CD4-positive, alpha-beta memory T cell (primary cell): ENCODE results near the gene SPAG4. TPM values are rescaled to one million over a fixed set of nuclear protein-coding genes. Genes with fewer than 3 reads are reported as not detected.

ENCODE experiments used
- CTCF ChIA-PET: fragments of 350-600 bp; sonication (Branson Sonifier 250); formaldehyde crosslinking; loops from one replicate; lab custom pipeline; 2021; ENCODE audit warnings: inconsistent platforms; ENCODE audit not compliant: partially characterized antibody; lab: Charles Lee
- POLR2A ChIA-PET: fragments of 350-600 bp; sonication (Branson Sonifier 250); formaldehyde crosslinking; loops from one replicate; lab custom pipeline; 2021; ENCODE audit not compliant: partially characterized antibody; lab: Charles Lee
- DNase-seq, 5 donors: peaks; one replicate each; pipeline versions ENCODE4 v3.0.0 to v3.0.0-alpha.2; 2020 to 2022; ENCODE audit warnings: mixed read lengths in 1 of 5
- H3K27ac ChIP-seq: one replicate; pipeline ENCODE4 v1.7.0; 2013; ENCODE audit warnings: low read depth, low read length
- H3K27me3 ChIP-seq: 2 replicates; pipeline ENCODE4 v1.7.0; 2013; ENCODE audit warnings: mild to moderate bottlenecking, low read length, moderate library complexity; ENCODE audit not compliant: insufficient read depth
- H3K36me3 ChIP-seq: 2 replicates; pipeline ENCODE4 v1.7.0; 2013; ENCODE audit warnings: mild to moderate bottlenecking, low read length, moderate library complexity; ENCODE audit not compliant: insufficient read depth
- H3K4me1 ChIP-seq: 2 replicates; pipeline ENCODE4 v1.7.0; 2013; ENCODE audit warnings: mild to moderate bottlenecking, low read length, moderate library complexity; ENCODE audit not compliant: insufficient read depth
- H3K4me3 ChIP-seq, 2 donors: one replicate each; pipeline ENCODE4 v1.7.0; 2013; ENCODE audit warnings: low read length in 2 of 2, mild to moderate bottlenecking in 1 of 2
- H3K9me3 ChIP-seq, 2 donors: one replicate each; pipeline ENCODE4 v1.7.0; 2013; ENCODE audit warnings: low read length in 2 of 2, control low read depth in 1 of 2; ENCODE audit not compliant: control insufficient read depth in 1 of 2
- H3K27ac Mint-ChIP-seq, 7 donors: one replicate each; pipeline ENCODE4 v1.8.0; 2020 to 2021; ENCODE audit warnings: mixed read lengths in 7 of 7, mild to moderate bottlenecking in 6 of 7, inconsistent platforms in 3 of 7, moderate library complexity in 3 of 7
- H3K27me3 Mint-ChIP-seq, 2 donors: one replicate each; pipeline ENCODE4 v1.8.0; 2020 to 2021; ENCODE audit warnings: mixed read lengths in 2 of 2
- H3K36me3 Mint-ChIP-seq, 2 donors: one replicate each; pipeline ENCODE4 v1.8.0; 2020 to 2021; ENCODE audit warnings: mixed read lengths in 2 of 2, inconsistent platforms in 1 of 2, mild to moderate bottlenecking in 1 of 2
- H3K4me1 Mint-ChIP-seq, 4 donors: one replicate each; pipeline ENCODE4 v1.8.0; 2020 to 2021; ENCODE audit warnings: mixed read lengths in 4 of 4, mild to moderate bottlenecking in 1 of 4
- H3K4me3 Mint-ChIP-seq, 8 donors: one replicate each; pipeline ENCODE4 v1.8.0; 2020 to 2021; ENCODE audit warnings: mixed read lengths in 8 of 8, mild to moderate bottlenecking in 7 of 8, moderate library complexity in 6 of 8, inconsistent platforms in 3 of 8
- H3K9me3 Mint-ChIP-seq, 8 donors: one replicate each; pipeline ENCODE4 v1.8.0; 2020 to 2021; ENCODE audit warnings: mixed read lengths in 8 of 8, mild to moderate bottlenecking in 5 of 8, inconsistent platforms in 3 of 8, moderate library complexity in 1 of 8
- intact Hi-C: fragments of 100-400 bp; cut with micrococcal nuclease; formaldehyde crosslinking; loops from one replicate; pipeline ENCODE4 v1.15.1; 2023
- polyA plus RNA-seq, 2 donors: library from polyadenylated mRNA; unstranded; fragments of 300-500 nt; fragmentation: Illumina TruSeq; gene quantifications; one replicate each; pipeline ENCODE4 v1.2.3, GENCODE V29; 2021
- total RNA-seq, 2 experiments: library from RNA; stranded (reverse); gene quantifications; one replicate each; pipeline ENCODE4 v1.2.3, GENCODE V29; 2021

The SPAG4 gene
- total and polyA plus RNA-seq, 4 experiments from 2014 or later: 0.47 to 1.3 (median 0.74) TPM

- peaks cover 2 to 15% (median 4%) of the 10 kb centered on the region in 4 donors for H3K4me1 Mint-ChIP-seq
- Histone ChIP-seq H3K4me1 (peaks cover 17% of the 10 kb centered on the region), H3K9me3 (no peaks in the 10 kb centered on the region), H3K27me3 (no peaks in the 10 kb centered on the region), H3K4me3 (peak overlapping the region in 1 of 2 donors; percentile 50), H3K27ac (no peak overlapping the region), H3K36me3 (no peaks in the 10 kb centered on the region)
- H3K4me3 Mint-ChIP-seq: peak overlapping the region; percentile 77 to 85 (median 80)
- H3K27me3 Mint-ChIP-seq: peaks cover 2 to 6% of the 10 kb centered on the region in 2 donors
- no peaks in the 10 kb centered on the region for H3K36me3 Mint-ChIP-seq
- H3K9me3 Mint-ChIP-seq: no peaks in the 10 kb centered on the region
- intact Hi-C loops: loop anchor here (2.0 to 5.0 kb wide), 4 partner anchors 62 to 138 kb away; partner anchors contain the start of genes CPNE1, NFS1, RBM12 and ROMO1
- DNase-seq: no peak
- ChIA-PET CTCF (interaction anchor here (0.9 to 1.9 kb wide), 18 partner anchors 13 to 354 kb away, joined by 3 to 33 read pairs (median 6); partner anchors contain the start of genes CPNE1, ERGIC3, NFS1 and RBM12), POLR2A (interaction anchor here (0.5 to 5.5 kb wide), 9 partner anchors 8 to 284 kb away, joined by 3 to 55 read pairs (median 5); partner anchors contain the start of genes CPNE1, NFS1, RBM12 and RBM39)
- H3K27ac Mint-ChIP-seq: no peak overlapping the region
These were observed 15.2 kb upstream of the SPAG4 start for GRCh38 chr20:35600176-35600992.

- no peaks in the 10 kb centered on the region for H3K9me3 Mint-ChIP-seq
- no peaks in the 10 kb centered on the region for H3K36me3 Mint-ChIP-seq
- peak; percentile 78 to 83 (median 79) for DNase-seq
- Histone ChIP-seq H3K27ac (no peak overlapping the region), H3K9me3 (no peaks in the 10 kb centered on the region), H3K4me3 (peak overlapping the region; percentile 29 to 50), H3K4me1 (peaks cover 17% of the 10 kb centered on the region), H3K27me3 (no peaks in the 10 kb centered on the region), H3K36me3 (no peaks in the 10 kb centered on the region)
- peaks cover 2 to 15% (median 4%) of the 10 kb centered on the region in 4 donors for H3K4me1 Mint-ChIP-seq
- ChIA-PET POLR2A (interaction anchor here (0.5 to 5.5 kb wide), 10 partner anchors 9 to 353 kb away, joined by 3 to 55 read pairs (median 4); partner anchors contain the start of genes CPNE1, NFS1, RBM12 and RBM39), CTCF (interaction anchor here (0.6 to 1.9 kb wide), 34 partner anchors 8 to 354 kb away, joined by 3 to 33 read pairs (median 4); partner anchors contain the start of genes CPNE1, ERGIC3, NFS1 and RBM12)
- intact Hi-C loops: loop anchor here (1.0 to 5.0 kb wide), 7 partner anchors 15 to 283 kb away; partner anchors contain the start of genes CPNE1, NFS1, RBM12 and RBM39
- H3K27me3 Mint-ChIP-seq: peaks cover 2 to 6% of the 10 kb centered on the region in 2 donors
- peak overlapping the region; percentile 77 to 85 (median 80) for H3K4me3 Mint-ChIP-seq
- H3K27ac Mint-ChIP-seq: peak overlapping the region in 6 of 7 donors; percentile 22 to 81 (median 52)
These were observed 14.3 kb upstream of the SPAG4 start for GRCh38 chr20:35600993-35601973.

- Mint-ChIP-seq H3K9me3 (peaks cover 0 to under 1% (median 0%) of the 10 kb centered on the region in 8 donors), H3K4me1 (peaks cover 2 to 15% (median 4%) of the 10 kb centered on the region in 4 donors), H3K36me3 (no peaks in the 10 kb centered on the region), H3K27ac (no peak overlapping the region), H3K4me3 (peak overlapping the region in 3 of 8 donors; percentile 26 to 47 (median 42)), H3K27me3 (peaks cover 2 to 6% of the 10 kb centered on the region in 2 donors)
- Histone ChIP-seq H3K9me3 (no peaks in the 10 kb centered on the region), H3K27ac (no peak overlapping the region), H3K27me3 (no peaks in the 10 kb centered on the region), H3K4me3 (peak overlapping the region; percentile 29 to 50), H3K36me3 (no peaks in the 10 kb centered on the region), H3K4me1 (peaks cover 17% of the 10 kb centered on the region)
- ChIA-PET POLR2A (interaction anchor here (1.1 to 5.5 kb wide), 7 partner anchors 16 to 352 kb away, joined by 3 to 55 read pairs (median 5); partner anchors contain the start of genes CPNE1, NFS1, RBM12 and RBM39), CTCF (interaction anchor here (0.8 to 1.9 kb wide), 14 partner anchors 16 to 353 kb away, joined by 3 to 33 read pairs (median 5); partner anchors contain the start of genes CPNE1, RBM12, RBM39 and SCAND1)
- DNase-seq: no peak
- intact Hi-C loops: loop anchor here (1.0 to 5.0 kb wide), 7 partner anchors 14 to 282 kb away; partner anchors contain the start of genes CPNE1, NFS1, RBM12 and RBM39
These were observed 13.6 kb upstream of the SPAG4 start for GRCh38 chr20:35601990-35602389.

GRCh38 chr20:35602851-35603495, 12.7 kb upstream of the SPAG4 start:
- H3K4me1 ChIP-seq: peaks cover 17% of the 10 kb centered on the region
- peak overlapping the region in 7 of 8 donors; percentile 30 to 65 (median 52) for H3K4me3 Mint-ChIP-seq
- no peaks in the 10 kb centered on the region for H3K36me3 Mint-ChIP-seq
- intact Hi-C loops: loop anchor here (5.0 kb wide), 2 partner anchors 59 to 141 kb away; partner anchors contain the start of genes CPNE1 and RBM12
- H3K27me3 Mint-ChIP-seq: peaks cover 2 to 6% of the 10 kb centered on the region in 2 donors
- ChIA-PET POLR2A (interaction anchor here (5.5 kb wide), 1 partner anchor 15 kb away, joined by 55 read pairs; the partner anchor contains the start of gene SPAG4), CTCF (interaction anchor here (1.3 to 3.2 kb wide), 4 partner anchors 16 to 351 kb away, joined by 3 to 15 read pairs (median 4); partner anchors contain the start of gene SCAND1)
- H3K9me3 Mint-ChIP-seq: peaks cover 0 to 1% (median 0%) of the 10 kb centered on the region in 8 donors
- peaks cover 2 to 15% (median 4%) of the 10 kb centered on the region in 4 donors for H3K4me1 Mint-ChIP-seq
- H3K36me3 ChIP-seq: no peaks in the 10 kb centered on the region
- peak overlapping the region in 2 of 7 donors; percentile 60 to 81 for H3K27ac Mint-ChIP-seq
- H3K27me3 ChIP-seq: no peaks in the 10 kb centered on the region
- no peak overlapping the region for H3K4me3 ChIP-seq
- no peak for DNase-seq
- no peak overlapping the region for H3K27ac ChIP-seq
- no peaks in the 10 kb centered on the region for H3K9me3 ChIP-seq

- Mint-ChIP-seq H3K9me3 (peaks cover 0 to 3% (median 0%) of the 10 kb centered on the region in 8 donors), H3K27me3 (peaks cover 2 to 6% of the 10 kb centered on the region in 2 donors), H3K27ac (no peak overlapping the region), H3K36me3 (no peaks in the 10 kb centered on the region), H3K4me1 (peaks cover 2 to 15% (median 4%) of the 10 kb centered on the region in 4 donors), H3K4me3 (peak overlapping the region in 2 of 8 donors; percentile 52 to 56)
- Histone ChIP-seq H3K4me3 (no peak overlapping the region), H3K36me3 (no peaks in the 10 kb centered on the region), H3K27ac (no peak overlapping the region), H3K27me3 (no peaks in the 10 kb centered on the region), H3K9me3 (no peaks in the 10 kb centered on the region), H3K4me1 (peaks cover 17% of the 10 kb centered on the region)
- intact Hi-C loops: loop anchor here (5.0 kb wide), 2 partner anchors 58 to 142 kb away; partner anchors contain the start of genes CPNE1 and RBM12
- ChIA-PET CTCF (interaction anchor here (1.2 to 3.2 kb wide), 7 partner anchors 12 to 350 kb away, joined by 3 to 15 read pairs (median 4); partner anchors contain the start of genes SCAND1 and SPAG4), POLR2A (interaction anchor here (1.9 to 5.5 kb wide), 2 partner anchors 14 to 60 kb away, joined by 6 to 55 read pairs; partner anchors contain the start of gene SPAG4)
- DNase-seq: no peak
These were observed 11.8 kb upstream of the SPAG4 start for GRCh38 chr20:35603695-35604448.
